Natural killer cell (primary cell): ENCODE measurements around the gene LRRC31. TPM values are rescaled to one million over a fixed set of nuclear protein-coding genes. Genes with fewer than 3 reads are reported as not detected.

Experiments used
- ATAC-seq, 3 donors: fragments of 150-1000 bp in 2 of 3; fragments of 200-7000 bp in 1 of 3; cut with Tn5 transposase; 1 replicate in 1 of 3; 2 replicates in 2 of 3; pipeline ENCODE4 v1.10.0; 2021; ENCODE audit warnings: mild to moderate bottlenecking in 2 of 3, moderate library complexity in 2 of 3
- DNase-seq, 2 donors: peaks; one replicate each; pipeline versions ENCODE4 v3.0.0 to v3.0.0-alpha.2; 2013 to 2021; ENCODE audit warnings: mixed read lengths in 1 of 2
- H3K27ac ChIP-seq: one replicate; pipeline ENCODE4 v1.5.1; 2013; ENCODE audit warnings: mild to moderate bottlenecking, low read length
- H3K27me3 ChIP-seq: one replicate; pipeline ENCODE4 v1.6.1; 2013; ENCODE audit warnings: low read length; ENCODE audit not compliant: control insufficient read depth, insufficient read depth
- H3K36me3 ChIP-seq: one replicate; pipeline ENCODE4 v1.6.1; 2013; ENCODE audit warnings: low read length; ENCODE audit not compliant: control insufficient read depth, insufficient read depth
- H3K4me1 ChIP-seq: one replicate; pipeline ENCODE4 v1.6.1; 2013; ENCODE audit warnings: low read length; ENCODE audit not compliant: control insufficient read depth, insufficient read depth
- H3K4me3 ChIP-seq: one replicate; pipeline ENCODE4 v1.5.1; 2013; ENCODE audit warnings: low read length
- H3K9me3 ChIP-seq: one replicate; pipeline ENCODE4 v1.6.1; 2013; ENCODE audit warnings: low read length; ENCODE audit not compliant: control insufficient read depth, insufficient read depth
- H3K27ac Mint-ChIP-seq, 2 donors: one replicate each; pipeline ENCODE4 v1.8.0; 2022; ENCODE audit warnings: mild to moderate bottlenecking in 2 of 2, mixed read lengths in 2 of 2, moderate library complexity in 1 of 2
- H3K27me3 Mint-ChIP-seq, 2 donors: one replicate each; pipeline ENCODE4 v1.8.0; 2022; ENCODE audit warnings: low read depth in 2 of 2, mixed read lengths in 2 of 2
- H3K36me3 Mint-ChIP-seq: one replicate; pipeline ENCODE4 v1.8.0; 2022; ENCODE audit warnings: mixed read lengths
- H3K4me1 Mint-ChIP-seq, 2 donors: one replicate each; pipeline ENCODE4 v1.8.0; 2022; ENCODE audit warnings: mixed read lengths in 2 of 2
- H3K4me3 Mint-ChIP-seq: one replicate; pipeline ENCODE4 v1.8.0; 2022; ENCODE audit warnings: mild to moderate bottlenecking, moderate library complexity, mixed read lengths
- H3K9me3 Mint-ChIP-seq, 2 donors: one replicate each; pipeline ENCODE4 v1.8.0; 2022; ENCODE audit warnings: mixed read lengths in 2 of 2
- CTCF ChIP-seq: fragments of 200-600 bp; IDR thresholded peaks from one replicate; pipeline ENCODE4 v1.8.0; 2022; ENCODE audit warnings: antibody characterized with exemption
- WGBS: methylation state at CpG from one replicate; pipeline ENCODE4 v1.1.7; 2013; ENCODE audit warnings: missing lambda C conversion rate; ENCODE audit not compliant: insufficient coverage; 5-methylcytosine and 5-hydroxymethylcytosine counted together
- intact Hi-C: fragments of 100-400 bp; cut with micrococcal nuclease; formaldehyde crosslinking; loops from one replicate; pipeline ENCODE4 v1.14.2; 2022
- total RNA-seq, 4 donors: library from RNA; stranded (reverse); fragments of 120-200 nt in 1 of 4; gene quantifications; one replicate each; pipeline versions ENCODE4 v1.2.3 to v1.2.4, GENCODE V29; 2013 to 2022

LRRC31 gene
- total RNA-seq, 3 donors from 2014 or later (not counting 1 experiment from before 2014, with no cell fraction given) = not detected

- ATAC-seq = no peak
- DNase-seq = no peak
- Mint-ChIP-seq H3K4me1 (peaks cover 0 to 5% of the 10 kb centered on the region in 2 donors), H3K9me3 (no peaks in the 10 kb centered on the region), H3K27me3 (peaks cover 9 to 10% of the 10 kb centered on the region in 2 donors), H3K27ac (no peak overlapping the region), H3K4me3 (no peak overlapping the region), H3K36me3 (no peaks in the 10 kb centered on the region)
- H3K4me1 ChIP-seq = peaks cover 5% of the 10 kb centered on the region
- no peak for TF ChIP-seq CTCF
- H3K27me3 ChIP-seq = no peaks in the 10 kb centered on the region
- H3K36me3 ChIP-seq = no peaks in the 10 kb centered on the region
- intact Hi-C loops = no loop called here
- H3K9me3 ChIP-seq = no peaks in the 10 kb centered on the region
- WGBS = 84% methylated on average over 2 of the region's 2 CpGs
- H3K27ac ChIP-seq = no peak overlapping the region
- no peak overlapping the region for H3K4me3 ChIP-seq
These were observed 5.5 kb downstream of the LRRC31 start for GRCh38 chr3:169864270-169864669.

- 0% methylated on average over 6 of the region's 6 CpGs for WGBS
- no peaks in the 10 kb centered on the region for H3K27me3 ChIP-seq
- peaks cover 0 to 5% of the 10 kb centered on the region in 2 donors for H3K4me1 Mint-ChIP-seq
- H3K4me3 ChIP-seq = no peak overlapping the region
- no peaks in the 10 kb centered on the region for H3K36me3 Mint-ChIP-seq
- H3K9me3 ChIP-seq = no peaks in the 10 kb centered on the region
- H3K27me3 Mint-ChIP-seq = peaks cover 9 to 10% of the 10 kb centered on the region in 2 donors
- peaks cover 5% of the 10 kb centered on the region for H3K4me1 ChIP-seq
- no peak overlapping the region for H3K27ac Mint-ChIP-seq
- peak; percentile 91 for TF ChIP-seq CTCF
- no peak overlapping the region for H3K4me3 Mint-ChIP-seq
- no peaks in the 10 kb centered on the region for H3K9me3 Mint-ChIP-seq
- ATAC-seq = peak; percentile 63 to 74 (median 70)
- intact Hi-C loops = loop anchor here (2.0 kb wide), 1 partner anchor 101 kb away; no protein-coding TSS in a partner anchor
- DNase-seq = peak; percentile 24 to 86
- no peak overlapping the region for H3K27ac ChIP-seq
- H3K36me3 ChIP-seq = no peaks in the 10 kb centered on the region
These were observed 6.3 kb downstream of the LRRC31 start for GRCh38 chr3:169863458-169863899.

GRCh38 chr3:169861871-169862270 lies 7.9 kb downstream of the LRRC31 start:
- DNase-seq = no peak

More at GRCh38 chr3:169861871-169862270, 7.9 kb downstream of the LRRC31 start:
- no peaks in the 10 kb centered on the region for H3K9me3 Mint-ChIP-seq
- Histone ChIP-seq H3K4me3 (no peak overlapping the region), H3K4me1 (peaks cover 5% of the 10 kb centered on the region), H3K36me3 (no peaks in the 10 kb centered on the region), H3K9me3 (no peaks in the 10 kb centered on the region), H3K27me3 (no peaks in the 10 kb centered on the region), H3K27ac (no peak overlapping the region)
- no peak for ATAC-seq
- H3K27ac Mint-ChIP-seq = no peak overlapping the region
- peaks cover 11 to 12% of the 10 kb centered on the region in 2 donors for H3K27me3 Mint-ChIP-seq
- H3K36me3 Mint-ChIP-seq = no peaks in the 10 kb centered on the region
- 96% methylated on average over 5 of the region's 5 CpGs for WGBS
- no peak overlapping the region for H3K4me3 Mint-ChIP-seq
- no peak for TF ChIP-seq CTCF
- intact Hi-C loops = loop anchor here (2.0 kb wide), 1 partner anchor 99 kb away; no protein-coding TSS in a partner anchor
- H3K4me1 Mint-ChIP-seq = peaks cover 0 to 5% of the 10 kb centered on the region in 2 donors
